HEK293 (cell line): ENCODE results near the gene MKRN2.

Source experiments
- BCL11A ChIP-seq: fragments of 450-650 bp; formaldehyde crosslinking; IDR thresholded peaks from 2 replicates; pipeline ENCODE4 v1.5.1; 2016; ENCODE audit warnings: low read depth, missing biosample characterization, missing genetic modification characterization
- GFI1B ChIP-seq: fragments of 450-650 bp; formaldehyde crosslinking; IDR thresholded peaks from 2 replicates; pipeline ENCODE4 v1.5.1; 2016; ENCODE audit warnings: missing biosample characterization, missing genetic modification characterization
- GLI4 ChIP-seq: fragments of 450-650 bp; formaldehyde crosslinking; IDR thresholded peaks from 2 replicates; pipeline ENCODE4 v1.5.1; 2016; ENCODE audit warnings: missing biosample characterization, missing genetic modification characterization
- IKZF3 ChIP-seq: fragments of 450-650 bp; IDR thresholded peaks from 2 replicates; pipeline ENCODE4 v1.5.0; 2018; ENCODE audit warnings: missing biosample characterization, mild to moderate bottlenecking, missing genetic modification characterization, moderate library complexity
- MZF1 ChIP-seq: fragments of 450-650 bp; formaldehyde crosslinking; IDR thresholded peaks from 2 replicates; pipeline ENCODE4 v1.5.1; 2017; ENCODE audit warnings: missing biosample characterization, missing genetic modification characterization, borderline replicate concordance
- OSR2 ChIP-seq: fragments of 450-650 bp; formaldehyde crosslinking; IDR thresholded peaks from 2 replicates; pipeline ENCODE4 v1.5.1; 2016; ENCODE audit warnings: missing biosample characterization, missing genetic modification characterization
- ZBTB1 ChIP-seq: fragments of 450-650 bp; formaldehyde crosslinking; IDR thresholded peaks from 2 replicates; pipeline ENCODE4 v1.5.1; 2016; ENCODE audit warnings: missing biosample characterization, missing genetic modification characterization
- ZNF157 ChIP-seq: fragments of 450-650 bp; formaldehyde crosslinking; IDR thresholded peaks from 2 replicates; pipeline ENCODE4 v1.5.1; 2016; ENCODE audit warnings: missing biosample characterization, missing genetic modification characterization
- ZNF16 ChIP-seq: fragments of 450-650 bp; formaldehyde crosslinking; IDR thresholded peaks from 2 replicates; pipeline ENCODE4 v1.5.1; 2016; ENCODE audit warnings: low read depth, missing biosample characterization, missing genetic modification characterization
- ZNF19 ChIP-seq: fragments of 450-650 bp; formaldehyde crosslinking; IDR thresholded peaks from 2 replicates; pipeline ENCODE4; 2016; ENCODE audit warnings: missing biosample characterization, missing genetic modification characterization, low read depth
- ZNF354C ChIP-seq: fragments of 450-650 bp; formaldehyde crosslinking; IDR thresholded peaks from 2 replicates; pipeline ENCODE4 v1.5.1; 2016; ENCODE audit warnings: missing biosample characterization, missing genetic modification characterization, low read depth, borderline replicate concordance
- ZNF473 ChIP-seq: fragments of 450-650 bp; formaldehyde crosslinking; IDR thresholded peaks from 2 replicates; pipeline ENCODE4 v1.5.1; 2017; ENCODE audit warnings: missing biosample characterization, missing genetic modification characterization
- ZNF48 ChIP-seq: fragments of 450-650 bp; formaldehyde crosslinking; IDR thresholded peaks from 2 replicates; pipeline ENCODE4 v1.5.1; 2016; ENCODE audit warnings: missing biosample characterization, missing genetic modification characterization
- ZNF548 ChIP-seq: fragments of 450-650 bp; formaldehyde crosslinking; IDR thresholded peaks from 2 replicates; pipeline ENCODE4 v1.5.1; 2016; ENCODE audit warnings: missing biosample characterization, missing genetic modification characterization
- ZNF596 ChIP-seq: fragments of 450-650 bp; IDR thresholded peaks from 2 replicates; pipeline ENCODE4 v1.5.0; 2018; ENCODE audit warnings: missing biosample characterization, mild to moderate bottlenecking, missing genetic modification characterization, moderate library complexity
- ZNF623 ChIP-seq: fragments of 450-650 bp; formaldehyde crosslinking; IDR thresholded peaks from 2 replicates; pipeline ENCODE4 v1.5.1; 2016; ENCODE audit warnings: missing biosample characterization, missing genetic modification characterization
- ZNF626 ChIP-seq: fragments of 450-650 bp; sonication (Bioruptor Pico); formaldehyde crosslinking; IDR thresholded peaks from 2 replicates; pipeline ENCODE4 v1.5.1; 2018; ENCODE audit warnings: missing biosample characterization, missing genetic modification characterization, inconsistent platforms
- ZNF664 ChIP-seq: fragments of 450-650 bp; formaldehyde crosslinking; IDR thresholded peaks from 2 replicates; pipeline ENCODE4 v1.5.1; 2016; ENCODE audit warnings: missing biosample characterization, missing genetic modification characterization
- ZNF670 ChIP-seq: fragments of 450-650 bp; formaldehyde crosslinking; IDR thresholded peaks from 2 replicates; pipeline ENCODE4 v1.5.1; 2016; ENCODE audit warnings: missing biosample characterization, missing genetic modification characterization, low read depth
- ZNF677 ChIP-seq: fragments of 450-650 bp; IDR thresholded peaks from 2 replicates; pipeline ENCODE4 v1.5.0; 2018; ENCODE audit warnings: missing biosample characterization, mild to moderate bottlenecking, missing genetic modification characterization, moderate library complexity
- TF ChIP-seq, protein P1 (sequence below): fragments of 450-650 bp; formaldehyde crosslinking; conservative IDR thresholded peaks from 2 replicates; pipeline ENCODE4 v1.5.1; 2016; ENCODE audit warnings: low read depth, missing biosample characterization, missing genetic modification characterization
- TF ChIP-seq, protein P2 (sequence below): fragments of 450-650 bp; formaldehyde crosslinking; IDR thresholded peaks from 2 replicates; pipeline ENCODE4 v1.5.1; 2016; ENCODE audit warnings: missing biosample characterization, missing genetic modification characterization, borderline replicate concordance
- TF ChIP-seq, protein P3 (sequence below): fragments of 450-650 bp; formaldehyde crosslinking; IDR thresholded peaks from 2 replicates; pipeline ENCODE4 v1.5.1; 2017; ENCODE audit warnings: missing biosample characterization, mild to moderate bottlenecking, missing genetic modification characterization, moderate library complexity
- TF ChIP-seq, protein P4 (sequence below): fragments of 450-650 bp; formaldehyde crosslinking; IDR thresholded peaks from 2 replicates; pipeline ENCODE4 v1.5.1; 2016; ENCODE audit warnings: missing biosample characterization, missing genetic modification characterization
- TF ChIP-seq, protein P5 (sequence below): fragments of 450-650 bp; formaldehyde crosslinking; IDR thresholded peaks from 2 replicates; pipeline ENCODE4 v1.5.1; 2016; ENCODE audit warnings: missing biosample characterization, missing genetic modification characterization
- TF ChIP-seq, protein P6 (sequence below): fragments of 450-650 bp; formaldehyde crosslinking; IDR thresholded peaks from 2 replicates; pipeline ENCODE4 v1.5.1; 2016; ENCODE audit warnings: missing biosample characterization, missing genetic modification characterization

The MKRN2 gene

DNA sequence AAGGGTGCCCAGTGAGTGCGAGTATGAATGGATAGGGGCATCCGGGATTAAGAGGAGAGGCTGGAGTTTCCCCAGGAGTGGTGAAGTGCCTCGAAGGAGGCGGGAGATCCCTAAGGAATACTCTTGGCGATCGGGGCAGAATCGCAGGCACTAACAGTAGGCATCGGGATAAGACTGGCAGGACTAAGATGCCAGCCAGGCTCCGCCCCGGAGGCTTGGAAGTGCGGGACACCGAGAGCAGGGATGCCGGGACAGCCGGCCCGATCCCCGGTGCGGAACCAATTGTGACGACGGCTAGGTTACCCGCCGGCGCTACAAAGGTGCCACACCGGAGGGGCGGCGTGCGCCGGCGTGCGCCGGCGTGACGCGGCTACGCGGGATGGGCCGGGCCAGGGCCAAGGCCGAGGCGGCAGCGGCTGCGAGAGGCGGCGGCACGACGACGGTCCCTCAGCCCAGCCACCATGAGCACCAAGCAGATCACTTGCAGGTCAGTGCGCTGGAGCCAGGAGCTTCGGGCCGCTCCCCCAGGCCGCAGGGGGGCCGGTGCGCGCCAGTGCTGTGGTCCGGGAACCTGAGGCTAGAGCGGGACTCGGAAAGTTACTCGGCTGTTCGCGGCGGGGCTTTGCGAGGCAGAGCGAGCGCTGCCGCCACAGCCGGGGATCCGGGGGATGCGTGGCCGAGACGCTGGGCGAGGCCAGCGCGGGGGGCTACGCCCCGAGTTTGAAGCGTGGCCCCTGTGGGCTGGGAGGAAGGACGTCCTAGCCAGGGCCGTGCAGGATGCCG lies at the start of gene MKRN2 (continued):
- TF ChIP-seq ZNF626 (tag by site-specific recombination), result peak; percentile 92
- no peak for TF ChIP-seq ZNF16
- TF ChIP-seq, protein P1, sequence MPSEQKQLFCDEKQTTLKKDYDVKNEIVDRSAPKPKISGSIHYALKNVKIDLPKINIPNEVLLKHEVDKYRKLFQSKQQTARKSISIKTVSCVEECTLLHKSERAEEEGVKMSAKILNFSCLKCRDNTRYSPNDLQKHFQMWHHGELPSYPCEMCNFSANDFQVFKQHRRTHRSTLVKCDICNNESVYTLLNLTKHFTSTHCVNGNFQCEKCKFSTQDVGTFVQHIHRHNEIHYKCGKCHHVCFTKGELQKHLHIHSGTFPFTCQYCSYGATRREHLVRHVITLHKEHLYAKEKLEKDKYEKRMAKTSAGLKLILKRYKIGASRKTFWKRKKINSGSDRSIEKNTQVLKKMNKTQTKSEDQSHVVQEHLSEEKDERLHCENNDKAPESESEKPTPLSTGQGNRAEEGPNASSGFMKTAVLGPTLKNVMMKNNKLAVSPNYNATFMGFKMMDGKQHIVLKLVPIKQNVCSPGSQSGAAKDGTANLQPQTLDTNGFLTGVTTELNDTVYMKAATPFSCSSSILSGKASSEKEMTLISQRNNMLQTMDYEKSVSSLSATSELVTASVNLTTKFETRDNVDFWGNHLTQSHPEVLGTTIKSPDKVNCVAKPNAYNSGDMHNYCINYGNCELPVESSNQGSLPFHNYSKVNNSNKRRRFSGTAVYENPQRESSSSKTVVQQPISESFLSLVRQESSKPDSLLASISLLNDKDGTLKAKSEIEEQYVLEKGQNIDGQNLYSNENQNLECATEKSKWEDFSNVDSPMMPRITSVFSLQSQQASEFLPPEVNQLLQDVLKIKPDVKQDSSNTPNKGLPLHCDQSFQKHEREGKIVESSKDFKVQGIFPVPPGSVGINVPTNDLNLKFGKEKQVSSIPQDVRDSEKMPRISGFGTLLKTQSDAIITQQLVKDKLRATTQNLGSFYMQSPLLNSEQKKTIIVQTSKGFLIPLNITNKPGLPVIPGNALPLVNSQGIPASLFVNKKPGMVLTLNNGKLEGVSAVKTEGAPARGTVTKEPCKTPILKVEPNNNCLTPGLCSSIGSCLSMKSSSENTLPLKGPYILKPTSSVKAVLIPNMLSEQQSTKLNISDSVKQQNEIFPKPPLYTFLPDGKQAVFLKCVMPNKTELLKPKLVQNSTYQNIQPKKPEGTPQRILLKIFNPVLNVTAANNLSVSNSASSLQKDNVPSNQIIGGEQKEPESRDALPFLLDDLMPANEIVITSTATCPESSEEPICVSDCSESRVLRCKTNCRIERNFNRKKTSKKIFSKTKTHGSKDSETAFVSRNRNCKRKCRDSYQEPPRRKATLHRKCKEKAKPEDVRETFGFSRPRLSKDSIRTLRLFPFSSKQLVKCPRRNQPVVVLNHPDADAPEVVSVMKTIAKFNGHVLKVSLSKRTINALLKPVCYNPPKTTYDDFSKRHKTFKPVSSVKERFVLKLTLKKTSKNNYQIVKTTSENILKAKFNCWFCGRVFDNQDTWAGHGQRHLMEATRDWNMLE (tag by site-specific recombination), result peak; percentile 77
- no peak for TF ChIP-seq GLI4 (tag by site-specific recombination)
- TF ChIP-seq ZNF48 (tag by site-specific recombination), result no peak
- peak; percentile 6; the same call in 1 of the 2 replicates for TF ChIP-seq ZNF664 (tag by site-specific recombination)
- TF ChIP-seq ZNF548 (tag by site-specific recombination), result no peak
- TF ChIP-seq ZNF19 (tag by site-specific recombination), result no peak
- TF ChIP-seq OSR2 (tag by site-specific recombination), result peak; percentile 27; the same call in 1 of the 2 replicates
- TF ChIP-seq, protein P2, sequence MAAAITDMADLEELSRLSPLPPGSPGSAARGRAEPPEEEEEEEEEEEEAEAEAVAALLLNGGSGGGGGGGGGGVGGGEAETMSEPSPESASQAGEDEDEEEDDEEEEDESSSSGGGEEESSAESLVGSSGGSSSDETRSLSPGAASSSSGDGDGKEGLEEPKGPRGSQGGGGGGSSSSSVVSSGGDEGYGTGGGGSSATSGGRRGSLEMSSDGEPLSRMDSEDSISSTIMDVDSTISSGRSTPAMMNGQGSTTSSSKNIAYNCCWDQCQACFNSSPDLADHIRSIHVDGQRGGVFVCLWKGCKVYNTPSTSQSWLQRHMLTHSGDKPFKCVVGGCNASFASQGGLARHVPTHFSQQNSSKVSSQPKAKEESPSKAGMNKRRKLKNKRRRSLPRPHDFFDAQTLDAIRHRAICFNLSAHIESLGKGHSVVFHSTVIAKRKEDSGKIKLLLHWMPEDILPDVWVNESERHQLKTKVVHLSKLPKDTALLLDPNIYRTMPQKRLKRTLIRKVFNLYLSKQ (tag by site-specific recombination), result no peak
- TF ChIP-seq ZNF354C (tag by site-specific recombination), result no peak
- peak; percentile 88; the same call in 1 of the 2 replicates for TF ChIP-seq MZF1
- TF ChIP-seq, protein P3, sequence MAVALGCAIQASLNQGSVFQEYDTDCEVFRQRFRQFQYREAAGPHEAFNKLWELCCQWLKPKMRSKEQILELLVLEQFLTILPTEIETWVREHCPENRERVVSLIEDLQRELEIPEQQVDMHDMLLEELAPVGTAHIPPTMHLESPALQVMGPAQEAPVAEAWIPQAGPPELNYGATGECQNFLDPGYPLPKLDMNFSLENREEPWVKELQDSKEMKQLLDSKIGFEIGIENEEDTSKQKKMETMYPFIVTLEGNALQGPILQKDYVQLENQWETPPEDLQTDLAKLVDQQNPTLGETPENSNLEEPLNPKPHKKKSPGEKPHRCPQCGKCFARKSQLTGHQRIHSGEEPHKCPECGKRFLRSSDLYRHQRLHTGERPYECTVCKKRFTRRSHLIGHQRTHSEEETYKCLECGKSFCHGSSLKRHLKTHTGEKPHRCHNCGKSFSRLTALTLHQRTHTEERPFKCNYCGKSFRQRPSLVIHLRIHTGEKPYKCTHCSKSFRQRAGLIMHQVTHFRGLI (tag by site-specific recombination), result peak; percentile 51; the same call in 1 of the 2 replicates
- no peak for TF ChIP-seq ZNF670 (tag by site-specific recombination)
- peak; percentile 89 for TF ChIP-seq ZBTB1 (tag by site-specific recombination)
- TF ChIP-seq ZNF677 (tag by site-specific recombination), result 0 out of 2 replicates have a peak, but pooled peaks have one; percentile 59
- no peak for TF ChIP-seq ZNF157 (tag by site-specific recombination)
- TF ChIP-seq ZNF596 (tag by site-specific recombination), result peak; percentile 72
- no peak; the same call in 1 of the 2 replicates for TF ChIP-seq ZNF623 (tag by site-specific recombination)
- TF ChIP-seq BCL11A (tag by site-specific recombination), result no peak; the same call in 1 of the 2 replicates
- TF ChIP-seq, protein P4, sequence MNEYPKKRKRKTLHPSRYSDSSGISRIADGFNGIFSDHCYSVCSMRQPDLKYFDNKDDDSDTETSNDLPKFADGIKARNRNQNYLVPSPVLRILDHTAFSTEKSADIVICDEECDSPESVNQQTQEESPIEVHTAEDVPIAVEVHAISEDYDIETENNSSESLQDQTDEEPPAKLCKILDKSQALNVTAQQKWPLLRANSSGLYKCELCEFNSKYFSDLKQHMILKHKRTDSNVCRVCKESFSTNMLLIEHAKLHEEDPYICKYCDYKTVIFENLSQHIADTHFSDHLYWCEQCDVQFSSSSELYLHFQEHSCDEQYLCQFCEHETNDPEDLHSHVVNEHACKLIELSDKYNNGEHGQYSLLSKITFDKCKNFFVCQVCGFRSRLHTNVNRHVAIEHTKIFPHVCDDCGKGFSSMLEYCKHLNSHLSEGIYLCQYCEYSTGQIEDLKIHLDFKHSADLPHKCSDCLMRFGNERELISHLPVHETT (tag by site-specific recombination), result peak; percentile 88; the same call in 1 of the 2 replicates
- TF ChIP-seq ZNF473 (tag by site-specific recombination), result no peak
- TF ChIP-seq, protein P5, sequence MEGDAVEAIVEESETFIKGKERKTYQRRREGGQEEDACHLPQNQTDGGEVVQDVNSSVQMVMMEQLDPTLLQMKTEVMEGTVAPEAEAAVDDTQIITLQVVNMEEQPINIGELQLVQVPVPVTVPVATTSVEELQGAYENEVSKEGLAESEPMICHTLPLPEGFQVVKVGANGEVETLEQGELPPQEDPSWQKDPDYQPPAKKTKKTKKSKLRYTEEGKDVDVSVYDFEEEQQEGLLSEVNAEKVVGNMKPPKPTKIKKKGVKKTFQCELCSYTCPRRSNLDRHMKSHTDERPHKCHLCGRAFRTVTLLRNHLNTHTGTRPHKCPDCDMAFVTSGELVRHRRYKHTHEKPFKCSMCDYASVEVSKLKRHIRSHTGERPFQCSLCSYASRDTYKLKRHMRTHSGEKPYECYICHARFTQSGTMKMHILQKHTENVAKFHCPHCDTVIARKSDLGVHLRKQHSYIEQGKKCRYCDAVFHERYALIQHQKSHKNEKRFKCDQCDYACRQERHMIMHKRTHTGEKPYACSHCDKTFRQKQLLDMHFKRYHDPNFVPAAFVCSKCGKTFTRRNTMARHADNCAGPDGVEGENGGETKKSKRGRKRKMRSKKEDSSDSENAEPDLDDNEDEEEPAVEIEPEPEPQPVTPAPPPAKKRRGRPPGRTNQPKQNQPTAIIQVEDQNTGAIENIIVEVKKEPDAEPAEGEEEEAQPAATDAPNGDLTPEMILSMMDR (tag by site-specific recombination), result peak; percentile 70
- TF ChIP-seq, protein P6, sequence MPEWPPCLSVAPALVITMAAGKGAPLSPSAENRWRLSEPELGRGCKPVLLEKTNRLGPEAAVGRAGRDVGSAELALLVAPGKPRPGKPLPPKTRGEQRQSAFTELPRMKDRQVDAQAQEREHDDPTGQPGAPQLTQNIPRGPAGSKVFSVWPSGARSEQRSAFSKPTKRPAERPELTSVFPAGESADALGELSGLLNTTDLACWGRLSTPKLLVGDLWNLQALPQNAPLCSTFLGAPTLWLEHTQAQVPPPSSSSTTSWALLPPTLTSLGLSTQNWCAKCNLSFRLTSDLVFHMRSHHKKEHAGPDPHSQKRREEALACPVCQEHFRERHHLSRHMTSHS (tag by site-specific recombination), result no peak
- peak; percentile 98 for TF ChIP-seq IKZF3 (tag by site-specific recombination)
- no peak for TF ChIP-seq GFI1B
